SK-N-DZ (cell line): Measurements from ENCODE around the gene RNF157.
A peak's percentile ranks its signal among the peaks of the same experiment; 100 is the strongest.
"Not testable (repeated sequence)": the region's sequence is repeated elsewhere in the genome, so short reads cannot be mapped to it uniquely, and the experiment has no call there.

Source experiments
- DNase-seq: peaks from one replicate; pipeline ENCODE4 v3.0.0-alpha.2; 2015; ENCODE audit warnings: low spot score

Gene RNF157

DNA sequence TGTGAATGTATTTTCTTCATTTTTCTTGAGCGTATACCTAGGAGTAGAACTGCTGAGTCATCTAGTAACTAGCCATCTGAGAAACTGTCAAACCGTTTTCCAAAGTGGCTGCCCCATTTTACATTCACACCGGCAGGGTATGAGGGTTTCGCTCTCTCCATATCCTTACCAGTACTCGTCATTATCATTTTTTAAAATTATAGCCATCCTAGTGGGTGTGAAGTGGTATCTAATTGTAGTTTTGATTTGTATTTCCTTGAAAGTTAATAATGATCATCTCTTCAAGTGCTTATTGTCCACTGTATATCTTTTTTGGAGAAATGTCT is 6.0 kb downstream of the RNF157 start:
- no peak for DNase-seq

DNA sequence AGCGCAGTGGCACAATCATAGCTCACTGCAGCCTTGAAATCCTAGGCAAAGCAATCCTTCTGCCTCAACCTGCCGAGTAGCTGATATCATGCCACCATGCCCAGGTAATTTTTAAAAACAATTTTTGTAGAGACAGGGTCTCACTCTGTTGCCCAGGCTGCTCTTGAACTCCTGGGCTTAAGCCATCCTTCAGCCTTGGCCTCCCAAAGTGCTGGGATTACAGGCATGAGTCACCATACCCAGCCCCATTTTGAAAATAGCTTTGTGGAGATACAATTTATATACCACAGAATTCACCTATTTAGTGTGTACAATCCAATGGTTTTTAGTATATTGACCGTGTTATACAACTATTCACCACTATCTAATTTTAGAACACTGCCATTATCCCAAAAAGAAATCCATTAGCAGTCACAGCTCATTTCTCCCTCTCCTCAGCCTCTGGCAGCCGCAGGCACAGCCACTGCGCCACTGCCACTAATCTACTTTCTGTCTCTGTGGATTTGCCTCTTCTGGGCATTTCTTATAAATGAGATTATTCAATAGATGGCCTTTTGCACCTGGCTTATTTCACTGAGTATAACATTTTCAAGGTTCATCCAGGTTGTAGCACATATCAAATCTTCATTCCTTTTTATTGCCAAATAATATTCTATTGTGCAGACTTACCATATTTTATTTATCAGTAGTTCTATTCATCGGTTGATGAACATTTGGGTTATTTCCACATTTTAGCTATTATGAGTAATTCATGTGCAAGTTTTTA is 6.5 kb downstream of the RNF157 start:
- no peak for DNase-seq

DNA sequence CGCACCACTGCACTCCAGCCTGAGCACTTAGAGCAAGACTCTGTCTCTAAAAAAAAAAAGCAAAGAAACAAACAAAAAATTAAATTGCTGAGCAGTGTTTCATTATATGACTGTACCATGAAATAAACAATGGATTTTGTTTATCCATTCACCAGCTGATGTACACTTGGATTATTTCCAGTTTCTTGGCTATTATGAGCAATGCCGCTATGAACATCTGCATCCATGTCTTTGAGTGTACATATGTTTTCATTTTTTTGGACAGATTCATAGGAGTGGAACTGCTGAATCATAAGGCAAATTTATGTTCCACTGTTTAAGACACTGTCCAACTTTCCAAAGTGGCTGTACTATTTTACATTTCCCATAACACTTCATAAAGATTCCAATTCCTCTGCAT is 8.0 kb downstream of the RNF157 start:
- DNase-seq, result no peak

DNA sequence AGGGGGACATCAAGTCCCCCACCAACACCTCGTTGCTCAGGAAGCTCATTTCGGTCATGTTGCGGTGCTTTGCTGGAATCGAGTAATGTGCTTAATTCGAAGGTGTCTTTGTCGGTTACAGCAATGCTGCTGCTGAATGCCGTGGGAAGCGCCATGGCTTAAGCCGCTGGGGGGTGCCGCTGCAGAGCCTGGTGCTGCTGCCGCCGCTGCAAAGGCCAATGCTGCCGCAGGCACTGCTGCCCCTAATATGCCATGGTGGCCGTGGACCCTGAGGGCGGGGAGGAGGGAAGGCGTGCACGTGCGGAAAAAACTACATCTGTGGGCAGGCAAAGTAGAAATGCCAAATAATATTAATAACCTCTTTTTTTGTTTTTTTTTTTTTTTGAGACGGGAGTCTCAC is 13.5 kb downstream of the RNF157 start:
- not testable (repeated sequence) for DNase-seq

- DNase-seq, result not testable (repeated sequence)
Measured at GRCh38 chr17:76225373-76226086, 14.8 kb downstream of the RNF157 start.

- no peak for DNase-seq
Measured at GRCh38 chr17:76223802-76224201, 16.5 kb downstream of the RNF157 start.

DNA sequence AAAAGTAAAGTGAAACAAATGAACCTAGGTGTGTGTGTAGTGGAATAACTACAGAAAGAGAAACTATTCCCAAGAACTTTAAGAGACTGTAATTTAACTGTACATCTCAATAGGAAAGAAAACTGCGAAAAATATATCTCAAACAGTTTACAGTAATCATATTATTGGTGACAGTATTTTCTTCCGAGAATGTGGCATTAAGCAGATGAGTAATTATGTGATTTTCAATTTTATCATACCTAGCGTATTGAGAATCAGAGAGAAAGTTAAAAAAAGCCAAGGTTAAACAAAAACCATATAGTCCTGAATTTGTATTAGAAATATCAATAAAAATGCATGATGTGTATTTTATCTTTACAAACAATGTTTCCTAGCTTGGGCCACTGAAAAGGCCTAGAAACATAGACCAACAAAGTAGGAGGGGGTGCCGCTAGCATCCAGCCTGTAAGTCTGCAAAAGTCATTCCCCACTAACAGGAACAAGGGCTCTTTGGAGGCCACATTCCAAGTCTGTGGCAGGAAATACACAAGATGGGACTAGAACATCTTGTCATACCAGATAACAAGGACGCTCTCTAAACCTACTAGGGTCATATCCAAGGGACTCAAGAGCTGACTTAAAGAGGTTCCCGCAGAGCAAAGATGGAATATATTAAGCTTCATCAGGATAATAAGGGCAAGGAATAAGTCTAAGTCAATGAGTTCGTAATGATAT is 20.5 kb downstream of the RNF157 start:
- no peak for DNase-seq

DNA sequence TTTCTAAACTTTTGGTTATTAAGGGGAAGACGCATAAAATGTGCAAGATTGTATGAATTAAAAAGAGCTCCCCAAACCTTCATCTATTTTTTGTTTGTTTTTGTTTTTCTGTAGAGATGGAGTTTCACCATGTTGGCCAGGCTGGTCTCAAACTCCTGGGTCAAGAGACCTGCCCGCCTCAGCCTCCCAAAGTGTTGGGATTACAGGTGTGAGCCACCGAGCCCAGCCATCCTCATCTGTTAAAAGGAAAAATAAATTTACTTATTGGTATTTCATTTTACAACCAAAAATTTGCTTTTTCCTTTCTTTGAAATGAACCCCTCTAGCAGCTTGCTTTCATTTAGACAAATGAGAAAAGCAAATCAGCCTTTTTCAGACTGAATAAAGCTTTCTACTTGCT is 23.2 kb downstream of the RNF157 start:
- DNase-seq, result no peak

- no peak for DNase-seq
Measured at GRCh38 chr17:76213491-76213890, 26.8 kb downstream of the RNF157 start.

DNA sequence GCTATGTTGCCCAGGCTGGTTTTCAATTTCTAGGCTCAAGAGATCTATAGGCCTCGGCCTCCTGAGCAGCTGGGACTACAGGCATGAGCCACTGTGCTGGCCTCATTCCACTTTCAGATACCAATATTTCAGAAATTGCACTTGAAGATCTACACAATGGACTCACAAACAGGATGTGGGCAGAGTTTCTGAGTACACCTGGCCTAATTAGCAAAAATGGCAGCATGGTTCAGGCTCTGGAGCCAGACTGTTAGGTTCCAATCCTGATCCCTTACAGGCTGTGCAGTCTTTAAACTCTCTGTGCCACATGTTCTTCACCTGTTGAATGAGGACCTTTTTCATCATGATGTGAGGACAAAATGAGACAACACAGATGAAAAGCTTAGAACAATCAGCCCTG is 32.2 kb downstream of the RNF157 start:
- DNase-seq, result no peak

DNA sequence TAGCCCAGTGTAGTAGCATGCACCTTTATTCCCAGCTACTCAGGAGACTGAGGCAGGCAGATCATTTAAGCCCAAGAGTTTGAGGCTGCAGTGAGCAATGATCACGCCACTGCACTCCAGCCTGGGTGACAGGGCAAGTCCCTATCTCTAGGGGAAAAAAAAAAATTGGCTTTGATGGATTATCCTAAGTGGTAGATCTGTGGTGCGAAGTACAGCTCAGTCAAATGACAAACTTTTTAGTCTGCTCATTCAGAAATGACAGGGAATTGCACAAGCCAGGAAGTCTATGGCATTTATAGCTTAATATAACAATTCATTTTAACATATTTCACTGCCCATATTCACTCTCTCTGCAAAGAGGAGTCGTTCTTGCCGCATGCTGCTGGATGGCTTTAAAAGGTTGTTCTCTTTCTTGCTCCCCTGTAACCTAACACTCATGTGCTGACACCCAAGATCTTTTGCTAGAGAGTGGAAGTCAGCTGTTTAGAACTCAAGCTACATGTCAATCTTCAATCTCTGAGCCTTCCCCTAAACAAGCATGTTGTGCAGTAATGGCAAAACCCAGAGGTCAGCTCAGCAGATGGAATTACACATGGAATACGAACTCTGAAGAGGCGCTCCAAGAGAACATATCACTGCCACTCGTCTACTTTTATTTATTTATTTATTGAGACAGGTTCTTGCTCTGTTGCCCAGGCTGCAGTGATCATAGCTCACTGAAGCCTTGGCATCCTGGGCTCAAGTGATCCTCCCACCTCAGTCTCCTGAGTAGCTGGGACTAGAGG is 32.8 kb downstream of the RNF157 start:
- no peak for DNase-seq

DNA sequence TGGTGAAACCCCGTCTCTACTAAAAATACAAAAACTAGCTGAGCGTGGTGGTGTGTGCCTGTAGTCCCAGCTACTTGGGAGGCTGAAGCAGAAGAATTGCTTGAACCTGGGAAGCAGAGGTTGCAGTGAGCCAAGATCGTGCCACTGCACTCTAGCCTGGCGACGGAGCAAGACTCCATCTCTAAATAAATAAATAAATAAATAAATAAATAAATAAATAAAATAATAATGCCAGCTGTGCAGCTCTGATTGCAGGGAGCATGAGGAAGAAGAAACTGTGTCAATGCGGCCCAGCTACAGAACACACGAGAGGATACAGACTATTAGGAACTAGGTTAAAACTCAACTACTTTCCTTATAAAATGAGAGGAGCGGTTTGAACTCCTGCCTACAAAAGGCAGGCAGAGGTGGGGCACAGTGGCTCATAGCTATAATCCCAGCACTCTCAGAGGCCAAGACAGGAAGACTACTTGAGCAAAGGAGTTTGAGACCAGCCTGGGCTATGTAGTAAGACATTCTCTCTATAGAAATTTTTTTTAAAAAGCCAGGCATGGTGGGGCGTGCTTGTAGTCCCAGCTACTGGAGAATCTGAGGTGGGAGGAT is 34.6 kb downstream of the RNF157 start:
- DNase-seq, result not testable (repeated sequence)

DNA sequence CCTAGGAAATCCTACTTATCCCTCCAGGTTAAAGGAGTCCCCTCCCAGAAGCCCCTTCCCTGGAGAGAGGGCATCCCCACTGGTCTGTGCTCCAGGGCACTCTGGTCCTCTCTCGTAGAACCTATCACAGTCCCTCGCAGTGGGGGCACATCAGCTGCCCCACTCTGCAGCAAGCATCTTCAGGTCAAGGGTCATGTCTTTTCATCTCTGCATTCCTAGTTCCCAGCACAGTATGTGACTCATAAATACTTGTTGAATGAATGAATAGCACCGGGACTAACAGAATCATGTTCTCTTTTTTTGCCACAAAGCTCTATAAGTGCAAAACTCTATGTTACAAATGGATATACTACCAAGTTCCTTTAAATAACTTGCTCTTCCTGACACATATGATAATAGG is 36.0 kb downstream of the RNF157 start:
- DNase-seq, result no peak

GRCh38 chr17:76200354-76200753 is 39.9 kb downstream of the RNF157 start:
- DNase-seq, result no peak

- DNase-seq, result no peak
Measured at GRCh38 chr17:76199469-76199868, 40.8 kb downstream of the RNF157 start.

DNA sequence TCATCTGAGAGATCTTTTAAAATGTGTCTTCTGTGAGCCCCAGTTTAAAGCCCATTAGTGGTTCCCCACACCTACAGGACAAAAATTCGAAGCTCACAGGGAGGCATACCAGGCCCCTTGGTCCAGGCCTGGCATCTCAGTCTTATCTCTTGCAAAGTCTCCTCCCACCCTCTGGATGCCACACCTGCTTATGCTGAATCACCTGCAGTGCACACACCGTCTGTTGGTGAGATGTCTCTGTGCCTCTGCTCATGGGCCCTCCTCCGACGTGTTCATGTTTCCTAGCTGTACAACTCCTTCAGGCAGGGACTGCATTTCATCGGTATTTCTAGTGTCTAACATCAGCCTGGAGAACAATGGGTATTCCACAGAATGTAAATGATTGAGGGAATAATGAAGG is 41.6 kb downstream of the RNF157 start:
- no peak for DNase-seq

DNA sequence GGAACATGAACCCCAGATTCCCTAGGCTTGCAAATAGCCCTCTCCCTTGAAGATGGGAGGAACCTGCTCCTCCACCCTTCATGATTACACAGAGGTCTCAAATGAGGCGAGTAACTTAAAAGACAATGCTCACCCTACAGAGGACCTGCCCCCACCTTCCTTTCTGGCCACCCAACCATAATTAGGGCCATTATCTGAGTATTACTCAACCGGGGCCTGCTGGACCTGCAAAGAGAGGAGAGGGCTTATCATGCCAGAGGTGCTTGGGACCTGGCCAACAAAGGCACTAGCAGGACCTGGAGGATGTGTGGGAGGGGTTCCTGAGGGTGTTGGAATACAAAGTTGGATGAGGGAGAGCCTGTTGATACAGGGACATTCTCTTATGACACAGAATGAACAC is 42.4 kb downstream of the RNF157 start:
- no peak for DNase-seq

DNA sequence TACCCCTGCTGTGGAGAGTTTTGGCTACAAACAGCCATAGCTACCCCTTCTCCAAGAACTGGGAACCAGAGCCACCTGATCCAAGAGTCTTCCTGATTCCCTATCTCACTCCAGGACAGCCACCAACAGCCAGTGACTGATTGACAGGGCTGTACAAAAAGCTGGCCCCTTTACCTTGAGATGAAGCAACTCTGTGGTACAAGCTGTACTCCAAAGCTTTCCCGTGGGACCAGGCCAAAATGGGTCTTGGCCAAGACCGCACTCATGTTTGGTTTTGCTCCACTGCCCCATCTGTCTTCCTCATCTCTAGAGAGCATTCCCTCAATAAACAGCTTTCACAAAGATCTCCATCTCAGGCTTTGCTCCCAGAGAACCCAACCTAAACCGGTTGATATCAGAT is 43.6 kb downstream of the RNF157 start:
- DNase-seq, result no peak

- no peak for DNase-seq
Measured at GRCh38 chr17:76195281-76196096, 44.8 kb downstream of the RNF157 start.

- peak; percentile 25 for DNase-seq
Measured at GRCh38 chr17:76193591-76193990, 46.7 kb downstream of the RNF157 start.

DNA sequence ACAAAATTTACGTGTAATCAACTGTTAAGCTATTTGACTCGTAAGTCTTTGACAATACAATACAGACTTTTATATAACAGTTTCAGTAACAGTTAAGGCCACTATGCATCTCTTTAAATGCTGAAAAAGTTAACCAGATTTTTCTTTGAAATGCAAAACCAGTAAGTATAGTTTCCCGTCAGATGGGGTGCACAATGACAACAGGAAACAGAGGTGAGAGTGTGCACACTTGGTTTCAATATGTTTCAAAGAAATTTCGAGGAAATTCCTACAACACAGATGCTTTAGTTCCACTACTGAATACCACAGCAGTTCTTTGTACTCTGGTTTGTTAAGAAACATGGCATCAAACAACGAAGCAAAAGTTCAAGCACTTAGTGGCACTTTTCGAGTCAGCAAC is 48.4 kb downstream of the RNF157 start:
- no peak for DNase-seq
